GM18508 (cell line): ENCODE measurements around the gene ACAP3.

ENCODE experiments used
- ATAC-seq: cut with Tn5 transposase; IDR thresholded peaks from one replicate; pipeline ENCODE4 v1.9.1; 2021; ENCODE audit warnings: moderate number of reproducible peaks; ENCODE audit not compliant: insufficient read depth, unreplicated experiment

The ACAP3 gene

GRCh38 chr1:1344655-1345361, 37.1 kb upstream of the ACAP3 start:
- ATAC-seq = no peak

- ATAC-seq = no peak
These were observed 36.2 kb upstream of the ACAP3 start for GRCh38 chr1:1343811-1344421.

- ATAC-seq = no peak
These were observed 34.9 kb upstream of the ACAP3 start for GRCh38 chr1:1342584-1343115.

GRCh38 chr1:1342061-1342562, 34.4 kb upstream of the ACAP3 start:
- no peak for ATAC-seq

GRCh38 chr1:1341549-1342021, 33.9 kb upstream of the ACAP3 start:
- ATAC-seq = no peak

GRCh38 chr1:1340791-1341548, 33.2 kb upstream of the ACAP3 start:
- no peak for ATAC-seq

- no peak for ATAC-seq
These were observed 32.5 kb upstream of the ACAP3 start for GRCh38 chr1:1340185-1340584.

- no peak for ATAC-seq
These were observed 30.5 kb upstream of the ACAP3 start for GRCh38 chr1:1338278-1338677.

- no peak for ATAC-seq
These were observed 30.0 kb upstream of the ACAP3 start for GRCh38 chr1:1337793-1338147.

GRCh38 chr1:1336931-1337792, 29.4 kb upstream of the ACAP3 start:
- ATAC-seq = no peak

- no peak for ATAC-seq
These were observed 28.7 kb upstream of the ACAP3 start for GRCh38 chr1:1336446-1336845.

- no peak for ATAC-seq
These were observed 28.1 kb upstream of the ACAP3 start for GRCh38 chr1:1335792-1336248.

- ATAC-seq = no peak
These were observed 27.6 kb upstream of the ACAP3 start for GRCh38 chr1:1335283-1335682.

GRCh38 chr1:1334835-1335234, 27.1 kb upstream of the ACAP3 start:
- no peak for ATAC-seq

GRCh38 chr1:1333551-1334241, 26.0 kb upstream of the ACAP3 start:
- no peak for ATAC-seq

- no peak for ATAC-seq
These were observed 25.2 kb upstream of the ACAP3 start for GRCh38 chr1:1332774-1333480.

- ATAC-seq = no peak
These were observed 24.5 kb upstream of the ACAP3 start for GRCh38 chr1:1332031-1332755.
